HepG2 (cell line): Measurements from ENCODE around the gene HYCC2. TPM values are rescaled to one million over a fixed set of nuclear protein-coding genes. Genes with fewer than 3 reads are reported as not detected.

Source experiments
- ATF6 ChIP-seq: sonication (generic); formaldehyde crosslinking; conservative IDR thresholded peaks from 2 replicates; pipeline ENCODE4 v1.4.0; 2020; ENCODE audit warnings: missing genetic modification reagents
- FOXO4 ChIP-seq: sonication (generic); formaldehyde crosslinking; conservative IDR thresholded peaks from 2 replicates; pipeline ENCODE4 v1.8.1; 2023; ENCODE audit warnings: missing genetic modification reagents
- HCFC1 ChIP-seq: fragments of 150-350 bp; IDR thresholded peaks from 2 replicates; pipeline ENCODE4 v1.6.1; 2014; ENCODE audit warnings: low read depth, low read length
- HNRNPK ChIP-seq: fragments of 200-400 bp; formaldehyde crosslinking; IDR thresholded peaks from 2 replicates; pipeline ENCODE4 v1.6.1; 2018; ENCODE audit warnings: low read length, low read depth, moderate library complexity, mild to moderate bottlenecking; ENCODE audit not compliant: poor library complexity, severe bottlenecking
- HOXA3 ChIP-seq: sonication (generic); formaldehyde crosslinking; IDR thresholded peaks from 2 replicates; pipeline ENCODE4 v1.5.0; 2020; ENCODE audit warnings: missing genetic modification reagents
- MBNL3 ChIP-seq: fragments of 250-450 bp; sonication (Bioruptor Pico); conservative IDR thresholded peaks from 2 replicates; pipeline ENCODE4 v1.8.0; 2022; ENCODE audit warnings: mild to moderate bottlenecking, inconsistent platforms
- NAIF1 ChIP-seq: sonication (generic); formaldehyde crosslinking; IDR thresholded peaks from 2 replicates; pipeline ENCODE4 v1.5.0; 2020; ENCODE audit warnings: mild to moderate bottlenecking, missing genetic modification reagents, borderline replicate concordance
- NONO ChIP-seq, 2 experiments: fragments of 450-650 bp in 1 of 2; sonication (generic) in 1 of 2; formaldehyde crosslinking in 1 of 2; IDR thresholded peaks in 1 of 2; conservative IDR thresholded peaks in 1 of 2; 2 replicates each; pipeline versions ENCODE4 v1.6.1 to v1.8.0; 2017 to 2022; ENCODE audit warnings: mild to moderate bottlenecking in 1 of 2, missing genetic modification reagents in 1 of 2, moderate library complexity in 1 of 2
- NPAS2 ChIP-seq: sonication (generic); formaldehyde crosslinking; IDR thresholded peaks from 2 replicates; pipeline ENCODE4 v1.8.0; 2022; ENCODE audit warnings: mild to moderate bottlenecking, missing genetic modification reagents, borderline replicate concordance
- PHF20 ChIP-seq: sonication (generic); formaldehyde crosslinking; IDR thresholded peaks from 2 replicates; pipeline ENCODE4 v1.5.0; 2020; ENCODE audit warnings: mild to moderate bottlenecking, missing genetic modification reagents
- SMAD3 ChIP-seq: sonication (generic); formaldehyde crosslinking; IDR thresholded peaks from 2 replicates; pipeline ENCODE4 v1.4.0; 2020; ENCODE audit warnings: missing genetic modification reagents
- TOPORS ChIP-seq: sonication (generic); formaldehyde crosslinking; IDR thresholded peaks from 2 replicates; pipeline ENCODE4 v1.8.0; 2023; ENCODE audit warnings: mild to moderate bottlenecking, missing genetic modification reagents
- UBTF ChIP-seq: sonication (generic); formaldehyde crosslinking; IDR thresholded peaks from 2 replicates; pipeline ENCODE4 v1.4.0; 2020; ENCODE audit warnings: mild to moderate bottlenecking, missing genetic modification reagents
- ZC3H4 ChIP-seq: sonication (generic); formaldehyde crosslinking; IDR thresholded peaks from 2 replicates; pipeline ENCODE4 v1.4.0; 2020; ENCODE audit warnings: missing genetic modification reagents, borderline replicate concordance
- ZNF138 ChIP-seq: sonication (generic); formaldehyde crosslinking; IDR thresholded peaks from 2 replicates; pipeline ENCODE4 v1.5.0; 2020; ENCODE audit warnings: mild to moderate bottlenecking, low read depth, missing genetic modification reagents
- ZNF383 ChIP-seq: sonication (generic); formaldehyde crosslinking; IDR thresholded peaks from 2 replicates; pipeline ENCODE4 v1.4.0; 2020; ENCODE audit warnings: missing genetic modification reagents, mild to moderate bottlenecking, borderline replicate concordance
- ZNF547 ChIP-seq: sonication (generic); formaldehyde crosslinking; IDR thresholded peaks from 2 replicates; pipeline ENCODE4 v1.5.1; 2020; ENCODE audit warnings: mild to moderate bottlenecking, missing genetic modification reagents
- ZNF577 ChIP-seq: sonication (generic); formaldehyde crosslinking; IDR thresholded peaks from 2 replicates; pipeline ENCODE4 v1.4.0; 2020; ENCODE audit warnings: mild to moderate bottlenecking, low read depth, missing genetic modification reagents, borderline replicate concordance
- ZNF784 ChIP-seq: sonication (generic); formaldehyde crosslinking; IDR thresholded peaks from 2 replicates; pipeline ENCODE4 v1.5.1; 2020; ENCODE audit warnings: missing genetic modification reagents, mild to moderate bottlenecking, borderline replicate concordance
- polyA plus RNA-seq, 8 experiments: library from polyadenylated mRNA; depleted of rRNA in 3 of 8; stranded (reverse) in 7 of 8; unstranded in 1 of 8; fragments of >200 nt; fragmentation: Illumina TruSeq in 4 of 8; extraction: Trizol in 4 of 8; gene quantifications; 2 replicates each; pipeline versions ENCODE4 v1.2.1 to v1.2.3, GENCODE V29; 2011 to 2016; ENCODE audit warnings: low read depth in 4 of 8, missing spikeins in 1 of 8, mixed read lengths in 1 of 8; ENCODE audit not compliant: insufficient read depth in 1 of 8
- total RNA-seq, 5 experiments: library from RNA; depleted of rRNA; stranded (reverse); fragments of >200 nt; fragmentation: Illumina TruSeq; extraction: Trizol; gene quantifications; 2 replicates each; pipeline ENCODE4 v1.2.3, GENCODE V29; 2016; ENCODE audit warnings: low read depth in 1 of 5

Gene HYCC2
- total and polyA plus RNA-seq, 2 of the 13 experiments (the other 11 are each of a cell fraction or from before 2014, with no cell fraction given) = 4.7 to 13.9 TPM

GRCh38 chr2:201116959-201117734 lies 45.7 kb upstream of the HYCC2 start (continued):
- no peak for TF ChIP-seq NAIF1
- TF ChIP-seq TOPORS (CRISPR knock-in tag) = no peak
- TF ChIP-seq ZNF547 (CRISPR knock-in tag) = no peak; the same call in 1 of the 2 replicates
- TF ChIP-seq PHF20 = peak; percentile 11; the same call in 1 of the 2 replicates
- no peak for TF ChIP-seq SMAD3
- no peak for TF ChIP-seq ZNF138 (CRISPR knock-in tag)
- no peak for TF ChIP-seq ZNF577
- TF ChIP-seq FOXO4 (CRISPR knock-in tag) = no peak
- no peak for TF ChIP-seq ZNF383 (CRISPR knock-in tag)
- TF ChIP-seq HOXA3 (CRISPR knock-in tag) = peak; percentile 2; the same call in 1 of the 2 replicates
- no peak for TF ChIP-seq NONO (IDR thresholded peaks at IDR 0.05)
- no peak for TF ChIP-seq NONO (CRISPR knock-in tag; conservative IDR thresholded peaks at IDR 0.05)
- no peak for TF ChIP-seq ZNF784 (CRISPR knock-in tag)
- TF ChIP-seq MBNL3 (CRISPR knock-in tag) = no peak
- TF ChIP-seq NPAS2 (CRISPR knock-in tag) = no peak
- no peak for TF ChIP-seq HNRNPK
- peak; percentile 50; the same call in 1 of the 2 replicates for TF ChIP-seq ZC3H4
- no peak for TF ChIP-seq HCFC1
- no peak for TF ChIP-seq UBTF
- no peak for TF ChIP-seq ATF6 (CRISPR knock-in tag)
